ENCODE measurements around the gene STAB1. TPM values are rescaled to one million over a fixed set of nuclear protein-coding genes. Genes with fewer than 3 reads are reported as not detected.

STAB1 gene
- total and polyA plus RNA-seq, 2 of the 13 experiments (the other 11 are each of a cell fraction or from before 2014, with no cell fraction given): 0.09 to 0.34 TPM

GRCh38 chr3:52534281-52535183, 39.4 kb downstream of the STAB1 start (continued):
- TF ChIP-seq THAP9 (CRISPR knock-in tag; IDR thresholded peaks at IDR 0.05; ENCODE audit: borderline replicate concordance) (peak; percentile 62; the same call in 1 of the 2 replicates), ZBTB20 (CRISPR knock-in tag; IDR thresholded peaks at IDR 0.05; ENCODE audit: borderline replicate concordance, low read depth) (no peak), TBL1XR1 (IDR thresholded peaks at IDR 0.05; ENCODE audit: borderline replicate concordance, low read length, partially characterized antibody) (no peak), ZBTB4 (CRISPR knock-in tag; IDR thresholded peaks at IDR 0.05; ENCODE audit: borderline replicate concordance) (no peak), NFE2L2 (IDR thresholded peaks at IDR 0.05; ENCODE audit: low read length) (no peak), RARA (CRISPR knock-in tag; IDR thresholded peaks at IDR 0.05) (no peak), ZFP82 (CRISPR knock-in tag; IDR thresholded peaks at IDR 0.05; ENCODE audit: borderline replicate concordance) (no peak), MIER2 (CRISPR knock-in tag; IDR thresholded peaks at IDR 0.05) (no peak), ZNF264 (CRISPR knock-in tag; IDR thresholded peaks at IDR 0.05) (no peak), ZFY (CRISPR knock-in tag; IDR thresholded peaks at IDR 0.05) (peak; percentile 80), ZNF18 (CRISPR knock-in tag; IDR thresholded peaks at IDR 0.05; ENCODE audit: insufficient replicate concordance) (peak; percentile 50), ETS1 (CRISPR knock-in tag; IDR thresholded peaks at IDR 0.05) (no peak), ZNF788 (CRISPR knock-in tag; IDR thresholded peaks at IDR 0.05; ENCODE audit: borderline replicate concordance) (peak; percentile 56; the same call in 1 of the 2 replicates), NRL (CRISPR knock-in tag; IDR thresholded peaks at IDR 0.05; ENCODE audit: borderline replicate concordance) (peak; percentile 84; the same call in 1 of the 2 replicates), ZNF770 (CRISPR knock-in tag; IDR thresholded peaks at IDR 0.05) (peak; percentile 38; the same call in 1 of the 2 replicates), RORA (CRISPR knock-in tag; IDR thresholded peaks at IDR 0.05) (no peak)

Measured in HepG2 (cell line).